ENCODE results near the gene CHD1. TPM values are rescaled to one million over a fixed set of nuclear protein-coding genes. Genes with fewer than 3 reads are reported as not detected.

CHD1 gene
- total and polyA plus RNA-seq, 9 of the 15 experiments (the other 6 are each of a cell fraction or from before 2014, with no cell fraction given), result 27.3 to 133 (median 58.7) TPM

DNA sequence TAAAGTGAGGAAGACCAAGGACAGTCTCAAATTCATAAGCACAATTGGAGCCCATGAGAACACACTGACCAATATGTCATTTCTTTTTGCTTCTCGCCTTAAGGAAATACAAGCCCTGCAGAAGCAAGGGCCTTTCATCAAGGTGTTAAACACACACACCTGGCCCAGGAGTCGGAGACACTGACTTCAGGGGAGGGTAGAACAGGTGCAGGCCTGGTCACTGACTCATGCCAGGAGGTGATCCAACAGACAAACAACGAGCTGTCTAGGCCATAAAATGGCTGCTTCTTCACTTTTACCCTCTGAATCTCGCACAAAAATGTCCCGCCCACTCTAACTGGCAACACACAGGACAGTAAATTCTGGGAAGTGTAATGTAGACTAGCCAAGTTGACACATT is 92.6 kb downstream of the CHD1 start:
- peaks cover 0 to 3% of the 10 kb centered on the region in 2 experiments; a peak in 1 of 5 replicates for H3K4me1 ChIP-seq (replicated peaks in 1 of 2; ENCODE audit: control insufficient read depth in 2 of 2, insufficient read depth in 2 of 2, low read length in 2 of 2)
- no peak overlapping the region for H2AFZ ChIP-seq (ENCODE audit: low read depth, low read length)
- no peak overlapping the region for H3K9ac ChIP-seq (ENCODE audit: insufficient read depth in 1 of 2, low read depth in 2 of 2, low read length in 2 of 2)
- no peaks in the 10 kb centered on the region for H4K20me1 ChIP-seq (replicated peaks; ENCODE audit: control insufficient read depth, insufficient read depth, low read length)
- FAIRE-seq (no peak), DNase-seq (ENCODE audit: extremely low read depth in 1 of 4, low spot score in 3 of 4) (no peak), ATAC-seq (no peak)
- H3K4me3 ChIP-seq, result no peak overlapping the region
- WGBS (ENCODE audit: insufficient coverage, low coverage, missing lambda C conversion rate), result 5% methylated on average over 5 of the region's 5 CpGs
- CTCF ChIA-PET (ENCODE audit: low intra/inter-chr PET ratio), result no interaction called here
- no peaks in the 10 kb centered on the region for H3K27me3 ChIP-seq (ENCODE audit: control insufficient read depth in 2 of 2, insufficient read depth in 2 of 2, low read length in 2 of 2)
- no peak for TF ChIP-seq ZKSCAN8 (CRISPR knock-in tag; IDR thresholded peaks at IDR 0.05)
- no peak for TF ChIP-seq PYGO2 (tag; IDR thresholded peaks at IDR 0.05)
- TF ChIP-seq, protein P1, sequence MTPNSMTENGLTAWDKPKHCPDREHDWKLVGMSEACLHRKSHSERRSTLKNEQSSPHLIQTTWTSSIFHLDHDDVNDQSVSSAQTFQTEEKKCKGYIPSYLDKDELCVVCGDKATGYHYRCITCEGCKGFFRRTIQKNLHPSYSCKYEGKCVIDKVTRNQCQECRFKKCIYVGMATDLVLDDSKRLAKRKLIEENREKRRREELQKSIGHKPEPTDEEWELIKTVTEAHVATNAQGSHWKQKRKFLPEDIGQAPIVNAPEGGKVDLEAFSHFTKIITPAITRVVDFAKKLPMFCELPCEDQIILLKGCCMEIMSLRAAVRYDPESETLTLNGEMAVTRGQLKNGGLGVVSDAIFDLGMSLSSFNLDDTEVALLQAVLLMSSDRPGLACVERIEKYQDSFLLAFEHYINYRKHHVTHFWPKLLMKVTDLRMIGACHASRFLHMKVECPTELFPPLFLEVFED (CRISPR knock-in tag; conservative IDR thresholded peaks at IDR 0.05), result no peak
- TF ChIP-seq ZNF140 (CRISPR knock-in tag; IDR thresholded peaks at IDR 0.05), result no peak
- BruUV-seq (replicated peaks), result no TSS peak
- no peaks in the 10 kb centered on the region for H3K9me1 ChIP-seq (ENCODE audit: control insufficient read depth, insufficient read depth, low read length)
- no peaks in the 10 kb centered on the region for H3K79me2 ChIP-seq (ENCODE audit: control insufficient read depth, insufficient read depth, low read length)
- H3K9me3 ChIP-seq (replicated peaks; ENCODE audit: control insufficient read depth, insufficient read depth, low read depth, low read length), result no peaks in the 10 kb centered on the region
- H3K36me3 ChIP-seq (ENCODE audit: control insufficient read depth, insufficient read depth, low read length), result no peaks in the 10 kb centered on the region
- H3K4me2 ChIP-seq (ENCODE audit: insufficient read depth, low read length), result no peak overlapping the region
- H3K27ac ChIP-seq (ENCODE audit: extremely low read depth, low read depth, low read length), result no peak overlapping the region
- POLR2A ChIA-PET, result no interaction called here
- in situ Hi-C loops (cut with MboI) (no loop called here), intact Hi-C loops (cut with micrococcal nuclease) (loop anchor here (5.0 kb wide), 1 partner anchor 196 kb away; no protein-coding TSS in a partner anchor)
